HS-27A (cell line): ENCODE data around the gene DOK3.

Experiments used
- DNase-seq: peaks from one replicate; pipeline ENCODE4 v3.0.0-alpha.2; 2012; ENCODE audit warnings: low read depth, missing footprints

DOK3 gene

DNA sequence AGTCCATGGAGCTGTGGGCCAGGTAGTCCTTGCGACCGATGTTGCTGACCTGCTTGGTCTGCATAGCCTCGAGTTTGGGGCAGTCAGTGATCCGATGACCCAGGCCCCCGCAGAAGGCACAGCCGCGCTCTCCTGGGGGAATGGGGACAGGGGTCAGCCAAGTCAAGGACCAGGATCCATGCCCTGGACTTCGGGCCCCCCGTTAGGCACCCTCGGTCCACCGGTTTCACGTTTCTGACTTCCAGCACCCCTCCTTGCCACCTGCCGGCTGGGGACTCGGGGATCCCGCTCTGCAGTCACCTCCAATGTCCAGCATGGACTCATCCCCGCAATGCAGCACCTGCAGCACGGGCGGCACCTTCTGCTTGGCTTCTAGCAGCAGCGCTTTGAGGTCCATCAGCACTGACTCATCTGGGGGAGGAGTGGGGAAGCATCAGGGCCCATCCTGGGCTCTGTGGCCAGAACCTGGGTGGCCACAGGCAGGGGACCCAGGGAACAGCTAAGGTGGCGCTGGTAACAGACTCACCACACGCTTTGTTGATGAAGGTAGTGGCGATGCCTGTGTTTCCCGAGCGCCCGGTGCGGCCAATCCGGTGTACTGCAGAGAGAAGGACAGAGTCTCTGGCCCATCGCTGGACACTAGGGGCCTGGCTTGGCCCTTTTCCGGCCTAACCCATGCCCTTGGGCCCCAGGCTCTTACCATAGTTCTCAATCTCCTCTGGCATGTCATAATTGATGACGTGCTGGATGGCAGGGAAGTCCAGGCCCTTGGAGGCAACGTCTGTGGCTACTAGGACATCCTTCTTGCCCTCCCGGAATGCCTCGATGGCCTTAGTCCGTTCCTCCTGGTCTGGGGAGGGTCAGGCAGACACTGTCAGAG lies 2.4 kb upstream of the DOK3 start:
- no peak for DNase-seq

GRCh38 chr5:177511181-177511580 lies 1.6 kb upstream of the DOK3 start:
- no peak for DNase-seq

GRCh38 chr5:177510567-177511053 lies 984 bp upstream of the DOK3 start:
- no peak for DNase-seq

GRCh38 chr5:177509991-177510566 lies 453 bp upstream of the DOK3 start:
- DNase-seq: no peak

DNA sequence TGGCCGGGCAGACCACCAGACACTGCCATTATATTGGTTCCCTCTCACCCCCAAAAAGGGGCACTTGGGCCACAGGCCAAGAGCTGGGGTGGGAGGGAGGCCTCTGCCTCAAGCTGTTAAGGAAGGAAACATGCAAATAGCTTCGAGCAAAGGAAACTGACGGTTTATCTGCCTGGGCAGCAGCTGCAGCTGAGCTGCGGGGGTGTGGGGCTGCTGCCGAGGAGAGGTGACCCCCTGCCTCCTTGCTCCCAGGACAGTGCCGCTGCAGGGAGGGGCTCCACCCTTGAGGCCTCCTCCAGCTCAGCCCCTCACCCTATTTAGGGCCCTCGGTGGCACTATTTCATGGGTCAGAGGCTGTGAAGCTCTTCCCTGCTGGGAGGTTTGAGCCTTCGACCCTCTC lies 789 bp downstream of the DOK3 start:
- DNase-seq: no peak

- DNase-seq: no peak
These were observed 1.4 kb downstream of the DOK3 start for GRCh38 chr5:177508221-177508611.

- no peak for DNase-seq
These were observed 1.9 kb downstream of the DOK3 start for GRCh38 chr5:177507596-177508220.

DNA sequence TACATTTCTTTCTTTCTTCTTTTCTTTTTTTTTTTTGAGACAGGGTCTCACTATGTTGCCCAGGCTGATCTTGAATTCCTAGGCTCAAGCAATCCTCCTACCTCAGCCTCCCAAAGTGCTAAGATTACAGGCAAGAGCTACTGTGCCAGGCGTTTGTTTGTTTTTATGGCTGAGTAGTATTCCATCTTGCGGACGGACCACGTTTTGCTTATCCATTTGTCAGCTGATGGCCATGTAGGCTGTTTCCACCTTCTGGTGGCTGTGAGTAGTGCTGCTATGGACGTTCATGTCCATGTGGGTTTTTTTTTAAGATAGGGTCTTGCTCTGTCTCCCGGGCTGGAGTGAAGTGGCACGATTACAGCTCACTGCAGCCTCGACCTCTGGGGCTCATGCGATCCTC lies 2.5 kb downstream of the DOK3 start:
- no peak for DNase-seq

DNA sequence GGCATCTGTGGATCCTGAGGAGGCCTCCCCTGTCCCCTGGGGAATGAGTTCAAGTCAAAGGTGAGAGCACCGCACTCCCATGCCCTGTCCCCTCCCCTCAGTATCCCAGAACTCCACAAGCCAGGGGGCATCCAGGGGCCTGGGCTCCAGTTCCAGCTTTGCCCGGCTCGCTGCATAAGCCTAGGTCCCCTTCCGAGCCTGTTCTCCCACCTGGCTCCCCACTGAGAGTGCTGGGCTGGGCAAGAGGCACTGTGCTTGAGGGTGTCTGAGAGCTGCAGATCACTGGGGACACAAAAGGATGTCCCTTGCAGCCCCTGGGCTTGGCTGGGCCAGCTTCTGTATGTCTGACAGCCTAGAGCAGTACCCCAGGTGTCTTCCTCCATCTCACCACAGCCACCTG lies 4.6 kb downstream of the DOK3 start:
- no peak for DNase-seq

DNA sequence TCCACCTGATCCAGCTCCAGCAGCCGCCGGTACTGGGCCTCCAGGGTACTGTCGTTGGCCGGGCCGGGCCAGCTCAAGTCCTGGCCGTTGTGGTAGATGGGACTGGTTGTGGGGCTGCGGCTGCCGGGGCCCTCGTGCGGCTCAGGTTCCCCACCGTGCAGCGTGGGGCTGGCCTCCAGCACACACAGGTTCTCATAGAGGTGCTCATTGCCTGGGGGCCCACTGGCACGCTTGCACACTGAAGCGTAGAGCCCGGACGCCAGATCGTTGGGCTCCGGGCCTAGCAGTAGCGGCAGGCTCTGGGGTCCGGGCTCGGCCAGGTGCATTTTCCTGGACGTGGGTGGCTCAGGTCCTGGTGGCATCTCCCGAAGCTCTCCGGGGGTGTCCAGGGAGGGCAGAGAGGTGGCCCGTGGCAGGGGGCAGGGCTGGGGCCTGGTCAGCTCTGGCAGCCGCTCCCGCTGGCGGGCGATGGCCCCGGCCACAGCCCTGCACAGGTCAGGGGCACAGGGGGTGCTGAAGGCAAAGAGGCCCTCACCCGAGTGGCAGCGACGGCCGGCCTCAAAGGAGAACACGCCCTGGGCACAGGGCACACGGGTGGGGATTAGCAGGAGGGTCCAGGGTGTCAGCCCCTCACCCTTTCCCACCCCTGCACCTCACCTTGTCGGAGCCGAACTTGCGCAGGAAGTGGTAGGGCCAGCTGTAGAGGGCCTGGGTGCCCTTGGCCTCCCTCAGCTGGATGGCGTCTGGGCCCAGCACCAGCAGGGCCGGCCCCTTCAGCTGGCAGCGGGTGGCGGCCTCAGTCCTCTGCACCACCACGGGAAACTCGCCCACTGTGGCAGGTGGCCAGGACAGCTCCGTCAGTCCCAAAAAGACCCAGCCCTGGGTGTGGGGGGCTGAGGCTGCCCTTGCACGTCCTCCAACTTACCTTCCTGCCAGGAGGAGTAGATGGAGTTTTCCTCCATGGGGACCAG lies 5.3 kb downstream of the DOK3 start:
- no peak for DNase-seq

GRCh38 chr5:177503351-177504085 lies 6.1 kb downstream of the DOK3 start:
- DNase-seq: no peak

DNA sequence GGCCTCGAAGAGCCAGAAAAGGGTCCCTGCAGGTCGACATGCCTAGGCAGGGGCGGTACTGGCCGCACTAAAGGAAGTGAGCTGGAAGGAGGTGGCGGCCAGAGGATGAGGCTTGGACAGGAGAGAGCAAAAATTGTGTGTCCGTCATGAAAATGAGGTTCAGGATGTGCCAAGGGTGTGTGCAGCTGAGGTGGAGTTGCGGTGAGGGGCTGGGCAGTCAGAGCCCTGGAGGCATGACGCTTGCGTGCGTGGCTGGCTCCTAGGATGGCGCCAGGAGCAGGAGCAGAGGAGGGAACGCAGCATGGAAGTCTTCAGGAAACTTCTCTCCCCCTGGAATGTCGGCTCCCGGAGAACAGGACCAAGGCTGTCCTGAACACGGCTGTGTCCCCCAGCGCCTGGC lies 6.7 kb downstream of the DOK3 start:
- no peak for DNase-seq

GRCh38 chr5:177501874-177502678 lies 7.5 kb downstream of the DOK3 start:
- DNase-seq: no peak

DNA sequence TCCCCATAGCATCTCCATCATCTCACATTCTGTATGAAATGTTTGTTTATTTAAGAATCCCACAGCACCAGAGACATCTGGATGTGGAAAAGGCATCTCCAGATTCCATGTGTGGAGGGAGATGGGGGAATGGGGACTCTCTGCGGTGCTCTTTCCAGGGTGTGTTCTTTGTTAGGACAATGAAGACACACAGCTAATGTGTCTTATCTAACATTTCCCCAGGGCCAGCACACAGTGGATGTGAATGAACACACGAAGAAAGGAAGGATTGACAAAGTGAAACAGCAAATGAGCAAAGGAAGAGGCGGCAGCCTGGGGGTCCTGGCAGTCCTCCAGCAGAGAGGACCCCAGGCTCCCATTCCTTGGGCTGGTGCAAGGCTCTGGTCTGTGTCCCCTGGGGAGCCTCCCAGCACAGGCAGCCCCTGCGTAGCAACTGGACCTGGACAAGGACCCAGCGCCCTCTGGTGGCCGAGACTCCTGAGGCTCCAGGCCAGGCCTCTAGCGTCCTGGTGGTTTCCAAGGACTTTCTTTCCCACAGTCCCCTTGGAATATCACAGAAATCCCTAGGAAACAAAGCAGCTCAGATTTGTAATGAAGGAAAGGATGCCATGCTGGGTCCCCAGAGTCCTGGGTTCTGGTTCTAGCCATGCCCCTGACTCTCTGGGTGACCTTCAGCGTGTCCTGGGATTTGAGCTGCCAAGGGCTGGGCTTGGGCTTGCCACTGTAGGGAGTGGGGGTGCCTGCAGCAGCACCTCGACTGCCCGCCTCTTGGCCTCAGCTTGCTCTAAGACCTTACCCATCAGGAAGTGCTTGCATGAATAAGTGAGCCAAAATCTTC lies 8.7 kb downstream of the DOK3 start:
- DNase-seq: no peak

GRCh38 chr5:177499842-177500241 lies 9.8 kb downstream of the DOK3 start:
- DNase-seq: no peak

DNA sequence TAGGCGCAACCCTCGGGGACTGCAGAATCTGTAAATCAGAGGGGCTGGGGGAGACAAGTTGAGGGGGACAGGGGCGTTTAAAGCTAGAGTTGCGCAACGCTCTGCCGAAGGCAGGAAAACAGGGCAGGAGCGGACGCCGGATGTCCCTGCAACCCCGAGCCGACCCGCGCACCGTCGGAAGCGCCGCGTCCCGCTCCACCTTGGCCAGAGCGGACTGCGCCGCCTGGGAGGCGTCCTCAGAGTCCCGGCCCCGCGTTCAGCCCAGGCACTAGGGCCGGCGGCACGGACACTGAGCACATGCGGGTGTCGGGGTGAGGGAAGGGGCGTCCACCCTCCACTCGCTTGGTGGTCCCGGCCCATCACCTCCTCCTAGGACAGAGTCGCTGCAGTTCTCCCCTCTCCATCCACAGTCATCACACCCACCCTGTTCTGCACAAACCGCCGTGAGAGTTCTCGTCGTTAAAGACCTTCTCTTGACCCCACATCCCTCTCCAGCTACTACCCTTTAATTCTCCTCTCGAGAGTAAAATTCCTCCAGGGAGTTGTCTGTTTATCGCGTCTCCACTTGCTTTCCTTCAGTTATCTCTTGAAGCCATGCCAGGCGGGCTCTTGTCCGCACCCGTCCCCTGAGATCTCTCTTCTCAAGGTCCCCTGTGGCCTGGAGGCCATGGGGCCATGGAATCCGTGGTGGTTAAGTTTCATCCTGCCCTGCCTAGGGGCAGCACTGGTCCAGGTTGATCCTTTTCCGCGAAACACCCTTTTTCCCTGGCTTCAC lies 11.4 kb downstream of the DOK3 start:
- DNase-seq: no peak

DNA sequence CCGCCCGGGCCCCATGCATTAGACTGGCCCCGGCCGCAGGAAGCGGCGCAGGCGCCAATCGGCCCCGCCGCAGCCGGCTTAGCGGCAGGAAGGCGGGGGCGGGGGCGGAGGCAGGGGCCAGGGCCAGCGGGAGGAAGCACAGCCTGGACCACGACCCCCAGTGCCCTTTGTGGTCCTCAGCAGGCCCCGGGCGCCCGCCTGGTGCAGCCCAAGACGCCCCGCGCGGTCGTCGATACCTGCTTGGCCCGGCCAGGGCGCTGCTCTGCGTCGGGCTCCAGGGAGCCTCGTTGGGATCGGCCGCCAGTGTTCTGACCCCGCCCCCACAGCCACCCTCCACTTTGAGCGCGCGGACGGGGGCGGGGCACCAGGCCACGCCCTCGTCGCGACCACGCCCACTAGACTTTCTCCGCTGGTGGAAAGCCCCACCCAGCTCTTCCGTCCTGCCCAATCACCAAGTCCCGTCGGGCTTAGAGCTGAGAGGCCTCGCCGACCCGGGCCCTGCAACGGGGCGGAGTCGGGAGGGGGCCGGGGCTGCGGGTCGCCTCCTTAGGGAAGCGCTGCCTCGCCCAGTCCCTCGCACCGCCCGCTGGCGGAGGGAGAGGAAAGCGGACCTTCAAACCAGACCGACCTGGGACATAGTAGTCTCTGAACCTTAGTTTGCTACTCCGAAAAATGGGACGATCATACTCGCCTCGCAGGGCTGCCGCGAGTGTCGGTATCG lies 12.2 kb downstream of the DOK3 start, which contains the start of gene PDLIM7:
TSS of gene PDLIM7 (minus strand) at position 313 of the 721 bp plus-strand sequence. CDS start 1,092 bp downstream, outside the sequence.
- DNase-seq: peak; percentile 67
